ENCODE measurements around the gene ADH1B.
A peak's percentile ranks its signal among the peaks of the same experiment; 100 is the strongest.
"Not testable (repeated sequence)": the region's sequence is repeated elsewhere in the genome, so short reads cannot be mapped to it uniquely, and the experiment has no call there.

Gene ADH1B

GRCh38 chr4:99329876-99330275 is 8.7 kb upstream of the ADH1B start:
- H3K4me3 ChIP-seq (ENCODE audit: low read depth, low read length): no peak overlapping the region
- no peak for DNase-seq (ENCODE audit: low read depth)

DNA sequence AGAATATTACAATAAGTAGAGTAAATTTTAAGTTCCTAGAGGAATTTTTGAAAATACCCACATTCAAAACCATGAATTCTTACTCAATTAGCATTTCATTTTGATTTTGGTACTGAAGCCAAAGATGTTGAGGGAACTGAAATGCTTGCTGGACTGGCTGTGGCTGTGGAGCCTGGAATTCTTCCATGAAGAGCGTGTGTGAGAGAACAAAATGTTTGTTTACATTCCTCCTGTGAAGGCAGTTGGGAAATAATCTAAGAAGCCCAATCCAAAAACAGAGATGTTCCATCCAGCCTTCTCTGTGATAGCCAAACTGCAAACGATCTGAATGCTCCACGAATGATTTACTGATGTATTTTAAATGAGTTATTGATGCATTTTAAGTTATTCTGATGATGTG is 3.8 kb upstream of the ADH1B start:
- peak; percentile 81 for DNase-seq (ENCODE audit: low read depth)
- H3K4me3 ChIP-seq (ENCODE audit: low read depth, low read length): no peak overlapping the region

DNA sequence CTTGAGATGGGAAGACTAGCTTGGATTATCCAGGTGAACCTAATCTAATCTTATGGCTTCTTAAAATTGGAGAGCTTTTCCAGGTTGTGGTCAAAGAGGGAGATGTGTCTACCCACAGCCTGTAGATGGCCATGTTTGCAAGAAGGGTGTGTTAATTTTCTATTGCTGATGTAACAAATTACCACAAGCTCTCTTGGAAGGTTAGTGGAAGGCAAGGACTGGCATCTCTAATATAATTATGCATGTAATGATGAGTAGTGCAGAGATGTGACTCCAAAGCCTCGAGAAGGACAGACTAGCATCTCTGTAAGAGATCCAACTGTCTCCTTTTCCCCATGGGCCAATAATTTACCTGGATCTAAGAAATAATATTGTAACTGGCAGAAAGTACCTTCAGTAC is 3.2 kb upstream of the ADH1B start:
- no peak overlapping the region for H3K4me3 ChIP-seq (ENCODE audit: low read depth, low read length)
- peak; percentile 1 for DNase-seq (ENCODE audit: low read depth)

- no peak overlapping the region for H3K4me3 ChIP-seq (ENCODE audit: low read depth, low read length)
- peak; percentile 81 for DNase-seq (ENCODE audit: low read depth)
Observed at GRCh38 chr4:99323756-99324155, 2.6 kb upstream of the ADH1B start.

GRCh38 chr4:99317811-99318210 is 3.4 kb downstream of the ADH1B start:
- H3K4me3 ChIP-seq (ENCODE audit: low read depth, low read length); DNase-seq (ENCODE audit: low read depth): not testable (repeated sequence)

DNA sequence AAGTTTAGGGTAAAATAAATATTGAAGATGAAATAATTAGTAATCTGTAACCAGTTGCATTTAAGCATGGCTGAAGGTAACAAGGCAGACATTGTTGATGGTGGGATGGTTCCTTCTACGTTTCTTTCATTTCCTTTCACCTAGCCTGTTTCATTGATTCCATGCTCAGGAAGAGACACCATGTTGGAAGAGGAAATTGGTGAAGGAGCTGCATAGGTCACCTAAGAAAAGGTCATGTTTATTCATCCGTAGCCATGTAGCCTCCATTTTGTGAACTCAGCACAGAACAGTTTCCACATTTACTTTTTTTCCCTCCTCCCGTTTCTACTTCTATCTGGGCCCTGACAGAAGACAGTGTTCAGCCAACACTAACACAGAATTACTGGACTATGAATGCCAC is 3.8 kb downstream of the ADH1B start:
- no peak for DNase-seq (ENCODE audit: low read depth)
- H3K4me3 ChIP-seq (ENCODE audit: low read depth, low read length): no peak overlapping the region

GRCh38 chr4:99315839-99316238 is 5.4 kb downstream of the ADH1B start:
- no peak overlapping the region for H3K4me3 ChIP-seq (ENCODE audit: low read depth, low read length)
- DNase-seq (ENCODE audit: low read depth): no peak

DNA sequence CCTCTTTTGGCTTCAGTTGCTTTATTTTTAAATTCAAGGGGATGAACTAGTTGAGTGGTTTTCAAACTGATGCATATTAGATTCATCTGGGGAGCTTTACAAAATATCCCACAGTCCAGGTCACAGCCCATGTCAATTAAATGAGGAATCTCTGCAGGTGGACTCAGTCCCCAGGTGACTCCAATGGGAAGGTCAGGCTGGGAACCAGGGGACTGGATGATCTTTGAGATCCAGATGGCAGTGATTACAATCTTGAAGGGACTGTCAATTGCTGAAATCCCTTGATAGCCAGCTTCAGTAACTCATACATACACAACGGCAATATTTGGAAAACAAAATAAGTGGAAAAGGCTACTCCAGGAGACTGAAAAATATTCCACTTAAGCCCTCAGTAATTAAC is 7.0 kb downstream of the ADH1B start:
- H3K4me3 ChIP-seq (ENCODE audit: low read depth, low read length): no peak overlapping the region
- DNase-seq (ENCODE audit: low read depth): no peak

DNA sequence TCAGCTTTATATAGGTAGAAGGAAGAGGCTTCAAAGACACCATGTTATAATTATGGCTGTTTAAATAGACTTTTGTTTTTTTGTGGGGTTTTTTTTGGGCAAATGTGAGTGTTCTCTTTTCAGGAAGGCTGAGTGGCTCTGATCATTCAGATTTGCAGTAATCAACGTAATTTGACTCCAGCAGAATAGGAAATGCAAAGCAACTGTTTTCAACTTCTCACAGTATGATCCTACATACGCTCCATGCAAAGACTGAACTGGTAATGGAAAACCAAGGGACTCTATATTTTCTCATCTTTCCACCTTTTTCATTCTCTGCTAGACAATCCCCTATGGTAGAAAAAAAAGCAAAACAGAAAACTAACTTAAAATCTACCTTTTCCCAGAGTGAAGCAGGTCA is 10.8 kb downstream of the ADH1B start:
- DNase-seq (ENCODE audit: low read depth): no peak
- H3K4me3 ChIP-seq (ENCODE audit: low read depth, low read length): no peak overlapping the region

- no peak overlapping the region for H3K4me3 ChIP-seq (ENCODE audit: low read depth, low read length)
- DNase-seq (ENCODE audit: low read depth): no peak
Observed at GRCh38 chr4:99305638-99306400, 15.4 kb downstream of the ADH1B start.

DNA sequence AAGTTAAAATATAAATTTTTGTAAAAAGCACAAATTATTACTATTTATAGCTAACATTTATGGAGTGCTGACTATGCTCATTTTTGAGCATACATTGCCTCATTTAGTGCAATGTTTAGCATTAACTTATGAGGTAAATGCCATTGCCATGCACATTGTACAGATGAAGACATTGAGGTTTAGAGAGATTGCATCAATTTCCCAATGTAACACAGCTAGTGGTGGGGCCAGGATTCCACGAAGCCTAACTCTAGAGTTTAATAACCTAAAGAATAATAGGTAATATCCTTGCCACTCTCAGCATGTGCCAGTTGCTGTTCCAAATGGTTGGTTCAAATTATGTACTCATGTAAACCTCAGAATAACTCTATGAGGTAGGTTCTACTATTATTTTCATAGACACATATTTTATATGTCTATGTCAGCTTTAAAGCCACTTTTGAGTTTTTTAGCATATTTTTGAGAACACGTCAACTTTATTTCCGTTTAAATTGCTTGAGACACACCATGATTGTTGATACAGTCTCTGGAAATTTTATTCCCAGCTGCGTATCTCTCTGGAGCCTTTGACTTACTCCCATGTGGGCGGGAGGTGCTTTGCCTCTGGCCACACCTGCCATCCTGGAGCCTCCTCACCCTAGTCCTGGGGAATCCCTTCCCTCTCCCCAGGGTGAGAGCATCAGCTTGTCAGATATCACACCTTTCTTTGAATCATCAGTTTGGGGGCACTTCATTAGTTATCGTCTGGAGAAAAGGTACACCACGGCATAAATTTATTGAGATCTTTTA is 19.6 kb downstream of the ADH1B start:
- DNase-seq (ENCODE audit: low read depth): peak; percentile 25
- no peak overlapping the region for H3K4me3 ChIP-seq (ENCODE audit: low read depth, low read length)

DNA sequence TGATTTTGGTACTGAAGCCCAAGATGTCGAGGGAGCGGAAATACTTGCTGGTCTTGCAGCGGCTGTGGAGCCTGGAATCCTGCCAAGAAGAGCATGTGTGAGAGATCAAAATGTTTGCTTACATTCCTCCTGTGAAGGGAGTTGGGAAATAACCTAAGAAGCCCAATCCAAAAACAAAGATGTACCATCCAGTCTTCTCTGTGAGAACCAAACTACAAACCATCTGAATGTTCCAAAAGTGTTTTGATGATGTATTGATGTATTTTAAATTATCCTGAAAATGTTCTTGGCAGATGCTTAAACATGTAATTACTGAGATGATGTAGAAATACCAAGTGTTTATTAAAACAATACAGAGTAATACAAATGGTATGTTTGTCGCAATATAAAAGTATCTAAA is 20.3 kb downstream of the ADH1B start:
- H3K4me3 ChIP-seq (ENCODE audit: low read depth, low read length): no peak overlapping the region
- peak; percentile 95 for DNase-seq (ENCODE audit: low read depth)

DNA sequence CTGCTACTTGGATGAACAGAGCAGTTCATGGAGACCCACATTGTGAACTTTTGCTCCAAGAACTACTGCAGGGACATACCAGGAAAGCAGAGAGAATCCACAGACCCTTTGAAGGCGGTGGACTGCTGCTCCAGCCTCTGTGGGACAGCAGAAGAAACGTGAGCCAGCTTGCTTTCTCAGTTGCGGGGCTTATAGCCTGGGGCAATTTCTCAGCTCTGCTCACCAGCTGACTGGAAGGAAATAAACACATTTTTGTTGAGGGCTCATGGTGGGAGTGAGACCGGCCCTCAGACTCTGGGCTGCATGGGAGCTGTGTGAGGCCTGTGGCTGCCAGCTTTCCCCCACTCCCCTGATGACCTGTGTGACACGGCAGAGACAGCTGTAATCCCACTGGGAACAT is 27.8 kb downstream of the ADH1B start:
- no peak for DNase-seq (ENCODE audit: low read depth)
- no peak overlapping the region for H3K4me3 ChIP-seq (ENCODE audit: low read depth, low read length)

GRCh38 chr4:99290848-99291786 is 30.1 kb downstream of the ADH1B start, which contains the start of gene ADH1A:
ADH1A (minus strand) TSS chr4:99290985; CDS start chr4:99290914, 71 bp downstream.
- no peak within 1 kb of the TSS for H3K4me3 ChIP-seq (ENCODE audit: low read depth, low read length)
- no peak for DNase-seq (ENCODE audit: low read depth)

- H3K4me3 ChIP-seq (ENCODE audit: low read depth, low read length): no peak overlapping the region
- DNase-seq (ENCODE audit: low read depth): no peak
Observed at GRCh38 chr4:99285387-99285786, 35.8 kb downstream of the ADH1B start.

- DNase-seq (ENCODE audit: low read depth): no peak
- no peak overlapping the region for H3K4me3 ChIP-seq (ENCODE audit: low read depth, low read length)
Observed at GRCh38 chr4:99282731-99283130, 38.5 kb downstream of the ADH1B start.

DNA sequence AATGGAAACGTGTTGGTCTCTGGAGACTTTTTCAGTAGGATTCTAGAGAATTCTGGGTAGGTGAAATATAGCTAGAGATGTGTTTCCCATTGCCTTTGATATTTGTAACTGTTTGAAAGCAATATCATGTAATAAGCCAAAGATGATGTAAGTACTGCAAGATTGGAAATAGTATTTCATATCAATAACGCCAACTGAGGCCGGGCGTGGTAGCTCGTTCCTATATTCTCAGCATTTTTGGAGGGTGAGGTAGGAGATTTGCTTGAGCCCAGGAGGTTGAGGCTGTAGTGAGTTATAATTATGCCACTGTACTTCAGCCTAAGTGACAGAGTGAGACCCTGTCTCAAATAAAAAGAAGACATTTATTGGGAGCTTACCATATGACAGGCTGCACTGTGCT is 39.9 kb downstream of the ADH1B start:
- no peak for DNase-seq (ENCODE audit: low read depth)
- no peak overlapping the region for H3K4me3 ChIP-seq (ENCODE audit: low read depth, low read length)

DNA sequence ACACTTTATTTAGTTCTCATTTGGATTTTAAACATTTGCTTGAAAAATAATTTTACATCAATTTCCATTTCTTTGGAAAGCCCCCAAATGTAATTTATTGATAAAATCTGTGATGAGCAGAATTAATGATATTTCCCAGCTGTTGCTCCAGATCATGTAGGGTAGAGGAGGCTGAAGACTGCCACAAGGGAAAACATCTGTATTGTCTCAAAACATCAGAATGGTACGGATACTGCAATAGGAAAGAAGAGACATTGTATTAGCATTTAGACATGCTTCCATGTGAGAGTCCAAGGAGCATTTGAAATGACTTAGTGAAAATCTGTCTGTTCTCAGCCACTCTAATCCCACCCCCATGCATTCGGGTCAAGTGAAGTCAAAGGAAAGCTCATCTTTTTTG is 44.8 kb downstream of the ADH1B start:
- H3K4me3 ChIP-seq (ENCODE audit: low read depth, low read length): no peak overlapping the region
- DNase-seq (ENCODE audit: low read depth): no peak

DNA sequence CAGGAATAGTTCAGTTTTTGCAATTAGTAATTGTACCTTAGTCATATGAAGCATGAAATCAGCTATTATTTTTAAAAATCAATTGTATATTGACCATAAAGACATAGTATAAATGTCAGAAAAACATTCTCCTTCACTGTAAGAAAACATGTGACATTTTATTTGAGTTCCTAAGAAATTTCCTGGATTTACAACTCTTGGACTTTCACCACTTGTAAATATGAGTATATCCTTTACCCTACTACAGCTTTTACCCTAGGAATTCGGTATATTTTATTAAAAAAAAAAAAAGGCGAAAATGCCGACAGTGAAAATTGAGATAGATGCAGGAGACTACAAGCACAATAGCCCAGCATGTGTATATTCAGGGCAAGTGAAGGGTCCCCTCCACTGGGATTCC is 45.3 kb downstream of the ADH1B start:
- H3K4me3 ChIP-seq (ENCODE audit: low read depth, low read length): no peak overlapping the region
- DNase-seq (ENCODE audit: low read depth): no peak

DNA sequence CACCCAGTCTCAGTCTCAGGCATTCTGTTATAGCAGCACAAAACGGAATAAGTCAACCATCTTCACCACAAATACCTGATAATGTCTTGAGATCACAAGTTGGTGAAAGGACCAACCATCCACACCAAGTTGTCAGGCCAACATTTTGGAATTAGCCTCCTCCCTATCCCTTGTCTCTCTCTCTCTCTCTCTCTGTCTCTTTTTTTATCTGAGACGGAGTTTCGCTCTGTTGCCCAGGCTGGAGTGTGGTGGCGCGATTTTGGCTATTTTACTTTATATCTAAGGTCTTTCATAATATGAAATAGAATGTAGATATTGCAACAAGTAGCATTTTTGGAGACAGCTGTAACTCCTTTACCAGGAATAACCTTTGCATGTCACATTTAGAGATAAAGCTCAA is 46.2 kb downstream of the ADH1B start:
- no peak for DNase-seq (ENCODE audit: low read depth)
- H3K4me3 ChIP-seq (ENCODE audit: low read depth, low read length): no peak overlapping the region

All from skeletal muscle cell (primary cell).